BJ (cell line): ENCODE data around the gene COPZ2. TPM values are rescaled to one million over a fixed set of nuclear protein-coding genes. Genes with fewer than 3 reads are reported as not detected.
"Not testable (repeated sequence)": the region's sequence is repeated elsewhere in the genome, so short reads cannot be mapped to it uniquely, and the experiment has no call there.

Experiments used
- CTCF ChIA-PET: fragments of 350-600 bp; formaldehyde crosslinking; extraction: SDS; loops from one replicate; lab custom pipeline; 2021; ENCODE audit warnings: antibody characterized with exemption, inconsistent platforms; lab: Yijun Ruan, JAX
- POLR2A ChIA-PET: fragments of 300-600 bp; sonication (Branson Sonifier 250); formaldehyde crosslinking; extraction: SDS; loops from one replicate; lab custom pipeline; 2021; ENCODE audit warnings: antibody characterized with exemption; lab: Charles Lee
- DNase-seq: peaks from one replicate; pipeline ENCODE4 v3.0.0-alpha.2; 2011; ENCODE audit warnings: low read depth
- H3K27me3 ChIP-seq: 2 replicates; pipeline ENCODE4 v1.6.0; 2011; ENCODE audit warnings: low read length; ENCODE audit not compliant: control insufficient read depth, insufficient read depth
- H3K36me3 ChIP-seq: 2 replicates; pipeline ENCODE4 v1.5.1; 2011; ENCODE audit warnings: low read length; ENCODE audit not compliant: control insufficient read depth, insufficient read depth
- H3K4me3 ChIP-seq: 2 replicates; pipeline ENCODE4 v1.5.1; 2011; ENCODE audit warnings: low read depth, mild to moderate bottlenecking, control low read depth, low read length
- polyA plus RNA-seq: library from polyadenylated mRNA; depleted of rRNA; stranded (reverse); fragments of >200 nt; gene quantifications from 2 replicates; pipeline ENCODE4 v1.2.3, GENCODE V29; 2011
- TF ChIP-seq, protein P1 (sequence below): IDR thresholded peaks from 2 replicates; pipeline ENCODE4 v1.5.1; 2011; ENCODE audit warnings: low read depth, mild to moderate bottlenecking, control low read depth, inconsistent platforms, low read length, moderate library complexity; ENCODE audit not compliant: insufficient read depth

COPZ2 gene
- polyA plus RNA-seq, 1 experiment, result 132 TPM

- Histone ChIP-seq H3K27me3 (no peaks in the 10 kb centered on the region), H3K4me3 (no peak overlapping the region), H3K36me3 (no peaks in the 10 kb centered on the region)
- ChIA-PET CTCF (interaction anchor here (13.8 to 14.2 kb wide), 2 partner anchors 41 to 72 kb away, joined by 304 to 575 read pairs; partner anchors contain the start of genes CDK5RAP3, PNPO and PRR15L), POLR2A (no interaction called here)
- DNase-seq, result no peak
- TF ChIP-seq, protein P1, sequence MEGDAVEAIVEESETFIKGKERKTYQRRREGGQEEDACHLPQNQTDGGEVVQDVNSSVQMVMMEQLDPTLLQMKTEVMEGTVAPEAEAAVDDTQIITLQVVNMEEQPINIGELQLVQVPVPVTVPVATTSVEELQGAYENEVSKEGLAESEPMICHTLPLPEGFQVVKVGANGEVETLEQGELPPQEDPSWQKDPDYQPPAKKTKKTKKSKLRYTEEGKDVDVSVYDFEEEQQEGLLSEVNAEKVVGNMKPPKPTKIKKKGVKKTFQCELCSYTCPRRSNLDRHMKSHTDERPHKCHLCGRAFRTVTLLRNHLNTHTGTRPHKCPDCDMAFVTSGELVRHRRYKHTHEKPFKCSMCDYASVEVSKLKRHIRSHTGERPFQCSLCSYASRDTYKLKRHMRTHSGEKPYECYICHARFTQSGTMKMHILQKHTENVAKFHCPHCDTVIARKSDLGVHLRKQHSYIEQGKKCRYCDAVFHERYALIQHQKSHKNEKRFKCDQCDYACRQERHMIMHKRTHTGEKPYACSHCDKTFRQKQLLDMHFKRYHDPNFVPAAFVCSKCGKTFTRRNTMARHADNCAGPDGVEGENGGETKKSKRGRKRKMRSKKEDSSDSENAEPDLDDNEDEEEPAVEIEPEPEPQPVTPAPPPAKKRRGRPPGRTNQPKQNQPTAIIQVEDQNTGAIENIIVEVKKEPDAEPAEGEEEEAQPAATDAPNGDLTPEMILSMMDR, result no peak
Measured at GRCh38 chr17:48022901-48023300, 14.7 kb downstream of the COPZ2 start.

DNA sequence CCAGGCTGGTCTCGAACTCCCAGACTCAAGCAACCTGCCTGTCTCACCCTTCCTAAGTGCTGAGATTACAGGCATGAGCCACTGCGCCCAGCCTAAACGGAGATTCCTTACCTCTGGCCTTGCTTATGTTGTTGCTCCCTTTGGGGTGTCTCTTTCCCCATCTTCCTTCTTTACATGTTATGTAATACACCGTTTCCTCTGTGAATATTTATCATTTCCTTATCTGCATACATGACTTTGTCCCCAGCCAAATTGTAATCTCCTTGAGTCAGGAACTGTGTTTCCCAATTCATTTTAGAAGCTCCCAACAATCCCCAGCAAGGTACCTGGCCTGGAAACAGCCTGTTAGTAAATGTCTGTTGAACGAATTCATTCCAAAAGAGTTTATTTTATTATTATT is 15.7 kb downstream of the COPZ2 start:
- no peak for DNase-seq
- TF ChIP-seq, protein P1, result no peak
- ChIA-PET POLR2A (interaction anchor here (0.6 kb wide), 1 partner anchor 14 kb away, joined by 4 read pairs; no protein-coding TSS in a partner anchor), CTCF (interaction anchor here (1.2 to 14.2 kb wide), 4 partner anchors 10 to 110 kb away, joined by 3 to 575 read pairs (median 156); partner anchors contain the start of genes CDK5RAP3, PNPO and PRR15L)
- H3K27me3 ChIP-seq, result no peaks in the 10 kb centered on the region
- no peak overlapping the region for H3K4me3 ChIP-seq
- no peaks in the 10 kb centered on the region for H3K36me3 ChIP-seq

DNA sequence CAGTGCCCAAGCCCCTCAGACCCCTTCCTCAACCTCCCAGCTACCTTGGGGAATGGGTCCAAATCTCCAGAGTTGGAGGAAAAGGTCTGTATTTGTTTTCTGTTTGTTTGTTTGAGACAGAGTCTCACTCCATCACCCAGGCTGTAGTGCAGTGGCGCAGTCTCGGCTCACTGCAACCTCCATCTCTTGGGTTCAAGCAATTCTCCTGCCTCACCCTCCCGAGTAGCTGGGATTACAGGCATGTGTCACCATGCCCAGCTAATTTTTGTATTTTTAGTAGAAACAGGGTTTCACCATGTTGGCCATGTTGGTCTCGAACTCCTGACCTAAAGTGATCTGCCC is 19.8 kb downstream of the COPZ2 start:
- DNase-seq, H3K4me3 ChIP-seq, H3K27me3 ChIP-seq, H3K36me3 ChIP-seq: not testable (repeated sequence)
- ChIA-PET POLR2A (interaction anchor here (0.7 kb wide), 1 partner anchor 59 kb away, joined by 3 read pairs; no protein-coding TSS in a partner anchor), CTCF (interaction anchor here (0.6 to 14.2 kb wide), 19 partner anchors 10 to 282 kb away, joined by 3 to 575 read pairs (median 4); partner anchors contain the start of genes CDK5RAP3, PNPO, PRR15L and SCRN2)

DNA sequence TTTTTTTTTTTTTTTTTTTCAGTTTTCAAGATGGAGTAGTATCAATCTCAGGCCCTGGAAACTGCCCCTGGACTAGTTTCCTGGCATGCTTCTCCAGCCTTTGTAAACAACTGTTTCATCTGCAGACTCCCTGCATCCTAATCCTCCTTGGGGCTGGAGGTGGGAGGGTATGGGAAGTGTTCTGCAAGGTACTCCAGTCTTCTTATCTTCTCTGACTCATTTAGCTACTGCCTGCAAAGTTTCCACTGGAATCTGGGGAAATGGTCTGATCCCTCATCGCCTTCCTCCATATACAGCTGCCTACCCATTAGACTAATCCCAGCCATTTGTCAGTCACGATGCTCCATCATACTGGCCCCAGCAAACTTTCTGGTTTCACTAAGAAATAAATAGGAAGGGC is 21.5 kb downstream of the COPZ2 start:
- H3K27me3 ChIP-seq, result no peaks in the 10 kb centered on the region; the same call in 1 of the 2 replicates
- ChIA-PET POLR2A (no interaction called here), CTCF (interaction anchor here (3.5 to 14.2 kb wide), 3 partner anchors 34 to 175 kb away, joined by 19 to 575 read pairs (median 304); partner anchors contain the start of genes CDK5RAP3, PNPO, PRR15L and SCRN2)
- H3K4me3 ChIP-seq, result no peak overlapping the region
- H3K36me3 ChIP-seq, result no peaks in the 10 kb centered on the region
- TF ChIP-seq, protein P1, result no peak
- no peak for DNase-seq

DNA sequence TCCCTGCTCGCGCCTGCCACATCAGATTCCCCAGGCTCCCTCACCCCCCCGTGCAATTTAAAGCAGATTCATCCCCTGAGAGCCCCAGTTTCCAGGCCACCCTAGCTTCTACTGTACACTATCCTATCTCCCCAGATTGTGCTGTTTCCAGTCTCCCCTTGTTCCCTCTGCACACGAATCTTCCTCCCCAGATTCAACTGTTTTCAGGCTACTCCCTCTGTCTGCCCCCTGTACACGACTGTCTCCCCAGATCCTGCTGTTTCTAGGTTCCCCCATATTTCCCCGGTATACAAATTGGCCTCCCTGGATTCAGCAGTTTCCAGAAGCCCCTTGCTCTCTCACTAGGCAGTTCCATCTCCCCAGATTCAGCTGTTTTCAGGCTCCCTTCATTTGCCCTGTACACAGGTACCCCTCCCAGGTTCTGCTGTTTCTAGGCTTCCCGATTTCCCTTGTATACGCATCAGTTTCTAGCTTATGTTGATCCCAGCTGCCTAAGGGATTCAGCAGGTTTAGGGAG is 22.9 kb downstream of the COPZ2 start:
- no peak overlapping the region for H3K4me3 ChIP-seq
- POLR2A ChIA-PET, result no interaction called here
- TF ChIP-seq, protein P1, result no peak
- CTCF ChIA-PET, result interaction anchor here (0.8 to 14.2 kb wide), 7 partner anchors 11 to 173 kb away, joined by 3 to 575 read pairs (median 4); partner anchors contain the start of genes CDK5RAP3, PNPO, PRR15L and SCRN2
- DNase-seq, result no peak
- H3K27me3 ChIP-seq, result no peaks in the 10 kb centered on the region; the same call in 1 of the 2 replicates
- H3K36me3 ChIP-seq, result no peaks in the 10 kb centered on the region
